A673 (cell line): ENCODE data around the gene NOSIP. TPM values are rescaled to one million over a fixed set of nuclear protein-coding genes. Genes with fewer than 3 reads are reported as not detected.

ENCODE experiments used
- BruUV-seq: library from RNA; stranded (reverse); fragments of 400-500 nt; replicated peaks from 2 replicates; lab custom pipeline; 2021; lab: Mats Ljungman, UMichigan
- CTCF ChIA-PET: fragments of 300-600 bp; sonication (Branson Sonifier 250); formaldehyde crosslinking; loops from one replicate; lab custom pipeline; 2022; ENCODE audit warnings: antibody characterized with exemption; lab: Charles Lee
- POLR2A ChIA-PET: fragments of 300-600 bp; sonication (Branson Sonifier 250); formaldehyde crosslinking; loops from one replicate; lab custom pipeline; 2022; ENCODE audit warnings: antibody characterized with exemption; ENCODE audit not compliant: low non-redundant PET; lab: Charles Lee
- DNase-seq: peaks from one replicate; pipeline ENCODE4 v3.0.0-alpha.2; 2015; ENCODE audit warnings: low spot score
- H3K27ac ChIP-seq: fragments of 200-600 bp; sonication (generic); 2 replicates; pipeline ENCODE4 v1.5.1; 2016; ENCODE audit warnings: mixed run types, low read depth, mild to moderate bottlenecking, mixed read lengths, antibody characterized with exemption, low read length; ENCODE audit not compliant: poor library complexity, severe bottlenecking
- H3K27me3 ChIP-seq: fragments of 200-600 bp; sonication (generic); replicated peaks from 2 replicates; pipeline ENCODE4 v1.6.1; 2017; ENCODE audit warnings: mixed run types, low read depth, mild to moderate bottlenecking, mixed read lengths, antibody characterized with exemption, low read length; ENCODE audit not compliant: insufficient read depth, poor library complexity
- H3K36me3 ChIP-seq: fragments of 200-600 bp; sonication (generic); 2 replicates; pipeline ENCODE4 v1.6.1; 2016; ENCODE audit warnings: mixed run types, mild to moderate bottlenecking, mixed read lengths, antibody characterized with exemption, low read length; ENCODE audit not compliant: insufficient read depth, poor library complexity, severe bottlenecking
- H3K4me1 ChIP-seq: fragments of 200-600 bp; sonication (generic); 2 replicates; pipeline ENCODE4 v1.6.1; 2017; ENCODE audit warnings: mixed run types, mild to moderate bottlenecking, mixed read lengths, antibody characterized with exemption, low read length; ENCODE audit not compliant: insufficient read depth, poor library complexity, severe bottlenecking
- H3K4me3 ChIP-seq: fragments of 200-600 bp; sonication (generic); 2 replicates; pipeline ENCODE4 v1.5.1; 2016; ENCODE audit warnings: low read depth, mixed run types, mild to moderate bottlenecking, mixed read lengths, low read length; ENCODE audit not compliant: poor library complexity, severe bottlenecking
- H3K9me3 ChIP-seq: fragments of 200-600 bp; sonication (generic); 2 replicates; pipeline ENCODE4 v1.6.1; 2016; ENCODE audit warnings: mixed run types, low read depth, mild to moderate bottlenecking, mixed read lengths, antibody characterized with exemption, low read length; ENCODE audit not compliant: poor library complexity, severe bottlenecking
- EZH2 ChIP-seq: fragments of 200-600 bp; sonication (generic); IDR thresholded peaks from 2 replicates; pipeline ENCODE4 v1.6.1; 2017; ENCODE audit warnings: borderline replicate concordance, low read depth, mild to moderate bottlenecking, mixed read lengths, antibody characterized with exemption, low read length; ENCODE audit not compliant: poor library complexity, severe bottlenecking
- intact Hi-C: fragments of 100-400 bp; cut with micrococcal nuclease; formaldehyde crosslinking; loops from one replicate; pipeline ENCODE4 v1.10.0; 2022; ENCODE audit not compliant: unreplicated experiment
- total RNA-seq: library from RNA; stranded (reverse); gene quantifications from 2 replicates; pipeline ENCODE4 v1.2.3, GENCODE V29; 2021
- TF ChIP-seq, protein P1 (sequence below): fragments of 300-800, 200-600 bp; sonication (generic); conservative IDR thresholded peaks from 2 replicates; pipeline ENCODE4 v1.5.1; 2017; ENCODE audit warnings: low read depth, mild to moderate bottlenecking, antibody characterized with exemption, low read length, moderate library complexity, mixed read lengths

Gene NOSIP
- total RNA-seq, 1 experiment from 2014 or later, result 178 TPM

DNA sequence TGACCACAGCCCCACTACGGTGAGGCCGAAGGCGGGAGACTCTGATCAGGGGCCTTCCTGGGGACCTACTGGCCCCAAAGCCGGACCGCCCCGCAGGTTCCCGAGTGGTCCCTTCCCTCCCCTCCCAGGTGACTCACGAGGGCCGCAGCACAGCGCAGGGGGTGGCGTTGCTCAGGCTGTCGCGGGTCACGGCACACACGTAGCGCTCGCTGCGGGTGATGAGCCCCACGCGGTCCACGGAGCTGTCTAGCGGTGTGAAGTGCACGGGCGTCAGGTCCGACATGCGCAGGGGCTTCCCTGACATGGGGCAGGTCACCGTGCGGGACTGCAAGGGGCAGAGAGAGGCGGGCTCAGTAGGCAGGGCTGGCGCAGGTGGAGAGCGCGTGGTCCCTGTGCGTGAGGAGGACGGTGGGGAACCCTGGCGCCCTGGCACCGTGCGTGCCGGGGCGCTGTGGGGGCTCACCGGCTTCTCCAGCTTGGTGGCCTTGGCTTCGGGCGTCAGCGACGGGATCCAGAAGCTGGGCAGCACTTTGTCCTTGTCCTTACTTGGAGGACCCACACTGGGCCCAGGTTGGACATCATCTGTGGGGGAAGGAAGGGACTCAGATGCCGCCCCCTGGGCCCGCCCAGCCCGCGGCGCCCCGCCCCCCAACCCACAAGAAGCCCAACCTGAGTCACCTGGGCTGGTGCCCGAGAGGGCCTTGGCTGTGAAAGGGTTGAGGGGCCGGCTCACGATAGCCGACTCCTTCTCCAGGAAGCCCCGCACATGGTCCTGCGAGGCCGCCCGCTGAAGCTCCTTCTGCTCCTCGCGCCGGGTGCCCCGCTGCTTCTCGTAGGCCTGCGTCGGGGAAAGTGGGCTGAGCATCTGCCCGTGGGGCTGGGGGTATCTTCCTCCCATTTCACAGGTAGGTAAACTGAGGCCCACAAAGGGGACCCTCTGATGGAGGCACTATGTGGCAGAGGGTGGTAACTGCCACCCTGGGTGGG, 23.7 kb downstream of the NOSIP start:
- no peak for TF ChIP-seq EZH2
- POLR2A ChIA-PET, result no interaction called here
- H3K4me3 ChIP-seq, result no peak overlapping the region
- H3K36me3 ChIP-seq, result peaks cover 57% of the 10 kb centered on the region
- no peak for DNase-seq
- H3K27ac ChIP-seq, result peak overlapping the region; percentile 70
- no peaks in the 10 kb centered on the region for H3K27me3 ChIP-seq
- intact Hi-C loops, result no loop called here
- H3K4me1 ChIP-seq, result peaks cover 15% of the 10 kb centered on the region
- CTCF ChIA-PET, result interaction anchor here (1.5 kb wide), 1 partner anchor 14 kb away, joined by 4 read pairs; no protein-coding TSS in a partner anchor
- TSS peak; percentile 15 for BruUV-seq
- H3K9me3 ChIP-seq, result no peaks in the 10 kb centered on the region

DNA sequence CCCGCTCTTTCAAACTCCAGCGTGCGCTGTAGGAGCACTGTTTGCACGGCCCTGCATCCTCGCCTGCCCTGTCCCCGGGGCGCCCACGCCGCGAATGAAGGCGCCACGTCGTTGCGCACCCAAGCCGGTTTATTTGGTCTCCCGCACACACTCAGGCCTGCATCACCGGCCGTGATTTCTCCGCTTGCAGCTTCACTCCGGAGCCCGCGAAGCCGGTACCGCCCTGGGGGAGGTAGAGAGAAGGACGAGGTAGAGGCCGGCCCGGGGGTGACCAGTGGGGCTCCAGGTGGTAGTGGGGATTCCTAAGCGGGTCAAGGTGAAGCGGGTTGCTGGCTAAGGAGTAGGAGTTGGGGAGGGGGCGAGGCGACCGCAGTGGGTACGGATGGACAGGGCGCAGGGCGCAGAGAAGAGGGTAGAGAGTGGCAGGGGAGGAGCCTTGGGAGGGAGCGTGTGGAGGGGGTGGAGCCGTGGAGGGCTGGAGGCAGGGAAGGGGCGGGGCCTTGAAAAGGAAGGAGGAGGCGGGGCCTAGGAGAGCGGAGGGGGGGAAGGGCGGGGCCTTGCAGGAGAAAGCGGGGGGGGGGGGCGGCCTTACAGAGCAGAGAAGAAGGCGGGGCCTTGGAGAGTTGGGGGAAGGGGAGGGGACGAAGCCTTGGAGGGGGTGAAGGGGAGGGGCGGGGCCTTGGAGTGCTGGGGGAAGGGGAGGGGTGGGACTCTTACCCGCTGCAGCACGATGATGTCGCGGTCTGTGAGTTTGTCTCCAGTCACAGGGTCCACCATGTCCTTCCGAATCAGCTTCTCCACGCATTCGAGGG, 24.6 kb downstream of the NOSIP start:
- no peak overlapping the region for H3K4me3 ChIP-seq
- peaks cover 15% of the 10 kb centered on the region for H3K4me1 ChIP-seq
- no TSS peak for BruUV-seq
- intact Hi-C loops, result no loop called here
- DNase-seq, result peak; percentile 96
- POLR2A ChIA-PET, result no interaction called here
- H3K27ac ChIP-seq, result peak overlapping the region; percentile 70
- CTCF ChIA-PET, result interaction anchor here (1.5 kb wide), 1 partner anchor 15 kb away, joined by 4 read pairs; no protein-coding TSS in a partner anchor
- H3K27me3 ChIP-seq, result no peaks in the 10 kb centered on the region
- TF ChIP-seq EZH2, result no peak
- TF ChIP-seq, protein P1, sequence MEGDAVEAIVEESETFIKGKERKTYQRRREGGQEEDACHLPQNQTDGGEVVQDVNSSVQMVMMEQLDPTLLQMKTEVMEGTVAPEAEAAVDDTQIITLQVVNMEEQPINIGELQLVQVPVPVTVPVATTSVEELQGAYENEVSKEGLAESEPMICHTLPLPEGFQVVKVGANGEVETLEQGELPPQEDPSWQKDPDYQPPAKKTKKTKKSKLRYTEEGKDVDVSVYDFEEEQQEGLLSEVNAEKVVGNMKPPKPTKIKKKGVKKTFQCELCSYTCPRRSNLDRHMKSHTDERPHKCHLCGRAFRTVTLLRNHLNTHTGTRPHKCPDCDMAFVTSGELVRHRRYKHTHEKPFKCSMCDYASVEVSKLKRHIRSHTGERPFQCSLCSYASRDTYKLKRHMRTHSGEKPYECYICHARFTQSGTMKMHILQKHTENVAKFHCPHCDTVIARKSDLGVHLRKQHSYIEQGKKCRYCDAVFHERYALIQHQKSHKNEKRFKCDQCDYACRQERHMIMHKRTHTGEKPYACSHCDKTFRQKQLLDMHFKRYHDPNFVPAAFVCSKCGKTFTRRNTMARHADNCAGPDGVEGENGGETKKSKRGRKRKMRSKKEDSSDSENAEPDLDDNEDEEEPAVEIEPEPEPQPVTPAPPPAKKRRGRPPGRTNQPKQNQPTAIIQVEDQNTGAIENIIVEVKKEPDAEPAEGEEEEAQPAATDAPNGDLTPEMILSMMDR, result no peak
- H3K36me3 ChIP-seq, result peaks cover 54% of the 10 kb centered on the region
- no peaks in the 10 kb centered on the region for H3K9me3 ChIP-seq

DNA sequence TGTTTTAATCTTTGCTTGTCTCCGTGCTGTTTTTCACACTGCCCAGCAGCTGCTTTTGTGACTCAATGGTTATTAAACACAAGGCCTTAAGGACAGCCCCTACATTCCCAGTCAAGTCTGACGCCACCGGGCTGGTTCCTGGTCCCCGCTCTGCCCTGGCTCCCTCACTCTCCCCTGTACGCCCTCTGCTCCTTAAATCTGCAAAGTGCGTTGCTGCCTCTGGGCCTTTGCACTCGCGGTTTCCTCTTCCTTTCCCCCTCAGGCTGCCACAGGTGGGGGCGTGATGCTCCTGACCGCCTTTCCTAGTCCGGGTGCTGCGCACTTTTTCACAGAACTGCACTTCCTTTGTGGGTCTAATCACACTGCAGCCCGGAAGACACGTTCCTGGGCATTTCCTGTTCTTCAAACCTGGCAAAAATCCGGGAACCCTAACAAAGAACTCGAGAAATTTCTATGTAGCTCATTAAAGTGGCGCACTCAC, 25.6 kb downstream of the NOSIP start:
- ChIA-PET CTCF (interaction anchor here (0.5 kb wide), 1 partner anchor 76 kb away, joined by 4 read pairs; no protein-coding TSS in a partner anchor), POLR2A (no interaction called here)
- TF ChIP-seq, protein P1, result no peak
- no peak for TF ChIP-seq EZH2
- Histone ChIP-seq H3K27me3 (no peaks in the 10 kb centered on the region), H3K36me3 (peaks cover 55% of the 10 kb centered on the region), H3K4me3 (no peak overlapping the region), H3K27ac (peak overlapping the region; percentile 31), H3K4me1 (peaks cover 15% of the 10 kb centered on the region), H3K9me3 (no peaks in the 10 kb centered on the region)
- peak; percentile 68 for DNase-seq
- no TSS peak for BruUV-seq
- intact Hi-C loops, result no loop called here
